Tibial nerve (tissue), 4 donors: ENCODE data around the gene CAMK2B. TPM values are rescaled to one million over a fixed set of nuclear protein-coding genes. Genes with fewer than 3 reads are reported as not detected.

ENCODE experiments used
- DNase-seq, 2 donors: peaks; one replicate each; pipeline ENCODE4 v3.0.0-alpha.2; 2019; ENCODE audit warnings: low spot score in 2 of 2
- H3K27ac ChIP-seq, 4 donors: fragments of 200-600 bp; sonication (generic) in 3 of 4; one replicate each; pipeline ENCODE4 v1.5.1; 2017 to 2019; ENCODE audit warnings: mild to moderate bottlenecking in 1 of 4
- H3K27me3 ChIP-seq, 2 donors: fragments of 200-600 bp; sonication (generic) in 1 of 2; one replicate each; pipeline versions ENCODE4 v1.5.1 to v1.6.0; 2017 to 2019
- H3K36me3 ChIP-seq, 3 donors: fragments of 200-600 bp; sonication (generic); one replicate each; pipeline ENCODE4 v1.5.1; 2018 to 2019
- H3K4me1 ChIP-seq, 4 donors: fragments of 200-600 bp; sonication (generic) in 3 of 4; one replicate each; pipeline ENCODE4 v1.5.1; 2017 to 2019
- H3K4me3 ChIP-seq, 4 donors: fragments of 200-600 bp; sonication (generic) in 3 of 4; one replicate each; pipeline ENCODE4 v1.5.1; 2017 to 2019; ENCODE audit warnings: mild to moderate bottlenecking in 1 of 4, moderate library complexity in 1 of 4
- H3K9me3 ChIP-seq, 4 donors: fragments of 200-600 bp; sonication (generic) in 3 of 4; one replicate each; pipeline ENCODE4 v1.5.1; 2017 to 2019
- CTCF ChIP-seq, 5 experiments: fragments of 200-600 bp in 3 of 5; fragments of 450-650 bp in 2 of 5; sonication (generic) in 3 of 5; IDR thresholded peaks; one replicate each; pipeline ENCODE4 v1.5.1; 2016 to 2019; ENCODE audit warnings: antibody characterized with exemption in 5 of 5, mild to moderate bottlenecking in 3 of 5, moderate library complexity in 2 of 5
- EP300 ChIP-seq, 2 donors: sonication (generic); formaldehyde crosslinking; IDR thresholded peaks; one replicate each; pipeline ENCODE4 v1.6.1; 2017; ENCODE audit warnings: antibody characterized with exemption in 2 of 2, mild to moderate bottlenecking in 1 of 2
- POLR2A ChIP-seq, 2 donors: fragments of 450-650 bp; IDR thresholded peaks; one replicate each; pipeline ENCODE4 v1.6.1; 2017; ENCODE audit warnings: antibody characterized with exemption in 2 of 2, mild to moderate bottlenecking in 2 of 2, moderate library complexity in 2 of 2
- WGBS, 2 donors: methylation state at CpG; one replicate each; pipeline ENCODE4 v1.1.5; 2018; 5-methylcytosine and 5-hydroxymethylcytosine counted together
- total RNA-seq, 4 donors: library from RNA; depleted of rRNA; stranded (reverse); fragments of >200 nt; gene quantifications; one replicate each; pipeline ENCODE4 v1.1.0, GENCODE V29; 2016

Gene CAMK2B
- total RNA-seq, 4 donors from 2014 or later = 9.0 to 14.7 (median 10.9) TPM

- Histone ChIP-seq H3K27me3 (no peaks in the 10 kb centered on the region), H3K4me3 (no peak overlapping the region), H3K27ac (no peak overlapping the region), H3K4me1 (no peaks in the 10 kb centered on the region), H3K36me3 (peaks cover 0 to 58% (median 22%) of the 10 kb centered on the region in 3 donors), H3K9me3 (no peaks in the 10 kb centered on the region)
- WGBS, 2 donors = 84 to 90% methylated on average over 3 of the region's 3 CpGs
- TF ChIP-seq CTCF (IDR thresholded peaks at IDR 0.05) (no peak), POLR2A (IDR thresholded peaks at IDR 0.05) (no peak), EP300 (IDR thresholded peaks at IDR 0.05) (no peak)
- no peak for DNase-seq
Observed at GRCh38 chr7:44213206-44213876, 112.1 kb downstream of the CAMK2B start.

- DNase-seq = no peak
- H3K27ac ChIP-seq = no peak overlapping the region
- H3K27me3 ChIP-seq = no peaks in the 10 kb centered on the region
- peaks cover 2 to 65% (median 25%) of the 10 kb centered on the region in 3 donors for H3K36me3 ChIP-seq
- H3K4me3 ChIP-seq = no peak overlapping the region
- no peaks in the 10 kb centered on the region for H3K9me3 ChIP-seq
- H3K4me1 ChIP-seq = no peaks in the 10 kb centered on the region
- TF ChIP-seq EP300 (IDR thresholded peaks at IDR 0.05) (no peak), CTCF (IDR thresholded peaks at IDR 0.05) (no peak), POLR2A (IDR thresholded peaks at IDR 0.05) (no peak)
- 83 to 85% methylated on average over 7 of the region's 7 CpGs for WGBS, 2 donors
Observed at GRCh38 chr7:44212581-44213184, 112.7 kb downstream of the CAMK2B start.

GRCh38 chr7:44212018-44212417, 113.4 kb downstream of the CAMK2B start:
- no peak for TF ChIP-seq POLR2A (IDR thresholded peaks at IDR 0.05)
- TF ChIP-seq CTCF (IDR thresholded peaks at IDR 0.05) = no peak
- no peak for TF ChIP-seq EP300 (IDR thresholded peaks at IDR 0.05)

GRCh38 chr7:44211126-44211675, 114.2 kb downstream of the CAMK2B start:
- no peaks in the 10 kb centered on the region for H3K4me1 ChIP-seq
- no peaks in the 10 kb centered on the region for H3K27me3 ChIP-seq
- no peak overlapping the region for H3K27ac ChIP-seq
- 91 to 93% methylated on average over 10 of the region's 10 CpGs for whole genome bisulfite sequencing, 2 donors
- H3K9me3 ChIP-seq = no peaks in the 10 kb centered on the region
- peaks cover 4 to 80% (median 33%) of the 10 kb centered on the region in 3 donors for H3K36me3 ChIP-seq
- no peak for DNase-seq
- no peak overlapping the region for H3K4me3 ChIP-seq
- TF ChIP-seq EP300 (IDR thresholded peaks at IDR 0.05) (no peak), CTCF (IDR thresholded peaks at IDR 0.05) (no peak), POLR2A (IDR thresholded peaks at IDR 0.05) (no peak)

More at GRCh38 chr7:44212018-44212417, 113.4 kb downstream of the CAMK2B start:
- Histone ChIP-seq H3K4me3 (no peak overlapping the region), H3K4me1 (no peaks in the 10 kb centered on the region), H3K36me3 (peaks cover 4 to 72% (median 31%) of the 10 kb centered on the region in 3 donors), H3K27me3 (no peaks in the 10 kb centered on the region), H3K9me3 (no peaks in the 10 kb centered on the region), H3K27ac (no peak overlapping the region)
- WGBS, 2 donors = 77 to 79% methylated on average over 6 of the region's 6 CpGs
- no peak for DNase-seq

GRCh38 chr7:44210107-44210506, 115.3 kb downstream of the CAMK2B start:
- Histone ChIP-seq H3K27me3 (no peaks in the 10 kb centered on the region), H3K4me1 (no peaks in the 10 kb centered on the region), H3K27ac (no peak overlapping the region), H3K36me3 (peaks cover 4 to 91% (median 39%) of the 10 kb centered on the region in 3 donors), H3K4me3 (no peak overlapping the region), H3K9me3 (no peaks in the 10 kb centered on the region)
- DNase-seq = no peak
- TF ChIP-seq CTCF (IDR thresholded peaks at IDR 0.05) = no peak
- TF ChIP-seq POLR2A (IDR thresholded peaks at IDR 0.05) = no peak
- no peak for TF ChIP-seq EP300 (IDR thresholded peaks at IDR 0.05)
- 87 to 93% methylated on average over 5 of the region's 5 CpGs for WGBS, 2 donors
